GM12865 (cell line): ENCODE data around the gene CLNS1A.

Source experiments
- DNase-seq: peaks from one replicate; pipeline ENCODE4 v3.0.0; 2010; ENCODE audit warnings: low read depth
- H3K4me3 ChIP-seq: 2 replicates; pipeline ENCODE4 v1.5.1; 2011; ENCODE audit warnings: mild to moderate bottlenecking, low read depth, low read length, control low read depth
- CTCF ChIP-seq: IDR thresholded peaks from 2 replicates; pipeline ENCODE4 v1.5.1; 2011; ENCODE audit warnings: low read length, control low read depth, low read depth, inconsistent platforms; ENCODE audit not compliant: insufficient read depth; ENCODE audit errors: missing control alignments

CLNS1A gene

GRCh38 chr11:77619576-77620198, 17.9 kb downstream of the CLNS1A start:
- DNase-seq: peak; percentile 66
- peak; percentile 66 for TF ChIP-seq CTCF
- no peak overlapping the region for H3K4me3 ChIP-seq

GRCh38 chr11:77617892-77618291, 19.7 kb downstream of the CLNS1A start:
- no peak overlapping the region for H3K4me3 ChIP-seq

GRCh38 chr11:77611921-77612320, 25.7 kb downstream of the CLNS1A start:
- no peak for DNase-seq
- H3K4me3 ChIP-seq: no peak overlapping the region

More at GRCh38 chr11:77617892-77618291, 19.7 kb downstream of the CLNS1A start:
- TF ChIP-seq CTCF: no peak
- DNase-seq: no peak

GRCh38 chr11:77609234-77609633, 28.4 kb downstream of the CLNS1A start:
- no peak for DNase-seq
- no peak overlapping the region for H3K4me3 ChIP-seq
- TF ChIP-seq CTCF: no peak

More at GRCh38 chr11:77611921-77612320, 25.7 kb downstream of the CLNS1A start:
- TF ChIP-seq CTCF: no peak

- no peak for DNase-seq
- H3K4me3 ChIP-seq: no peak overlapping the region
- TF ChIP-seq CTCF: no peak
Measured at GRCh38 chr11:77604281-77604680, 33.3 kb downstream of the CLNS1A start.

GRCh38 chr11:77602381-77603088, 35.1 kb downstream of the CLNS1A start:
- H3K4me3 ChIP-seq: no peak overlapping the region
- TF ChIP-seq CTCF: no peak
- DNase-seq: no peak

GRCh38 chr11:77598195-77598594, 39.4 kb downstream of the CLNS1A start:
- H3K4me3 ChIP-seq: no peak overlapping the region
- no peak for TF ChIP-seq CTCF
- no peak for DNase-seq
